Transverse colon (tissue), 3 donors: ENCODE data around the gene PLAU.

Experiments
- CTCF ChIP-seq, 5 experiments: fragments of 200-600 bp in 3 of 5; fragments of 450-650 bp in 2 of 5; sonication (generic) in 3 of 5; IDR thresholded peaks; 1 replicate in 2 of 5; 2 replicates in 3 of 5; pipeline ENCODE4 v1.5.1; 2016 to 2017; ENCODE audit warnings: antibody characterized with exemption in 5 of 5, inconsistent platforms in 3 of 5, mild to moderate bottlenecking in 2 of 5, moderate library complexity in 1 of 5
- POLR2A ChIP-seq: fragments of 450-650 bp; IDR thresholded peaks from one replicate; pipeline ENCODE4 v1.6.1; 2016; ENCODE audit warnings: antibody characterized with exemption, mild to moderate bottlenecking, moderate library complexity

- TF ChIP-seq POLR2A = no peak
- no peak for TF ChIP-seq CTCF (IDR thresholded peaks at IDR 0.05)
Measured at GRCh38 chr10:73967022-73967429, 56.1 kb downstream of the PLAU start.
